GM23338 (cell line): ENCODE measurements around the gene RAB20.

Experiments
- CREB1 ChIP-seq: fragments of 250-450 bp; sonication (Bioruptor Pico); IDR thresholded peaks from 2 replicates; pipeline ENCODE4 v1.5.0; 2020; ENCODE audit warnings: low read depth, mild to moderate bottlenecking, moderate library complexity
- EZH2 ChIP-seq: fragments of 200-600 bp; sonication (generic); IDR thresholded peaks from one replicate; pipeline ENCODE4 v1.8.0; 2017; ENCODE audit warnings: antibody characterized with exemption, mild to moderate bottlenecking, low read depth; ENCODE audit not compliant: unreplicated experiment
- EZH2phosphoT487 ChIP-seq: fragments of 200-600 bp; sonication (generic); IDR thresholded peaks from one replicate; pipeline ENCODE4 v1.8.1; 2018; ENCODE audit warnings: antibody characterized with exemption; ENCODE audit not compliant: unreplicated experiment
- JUNB ChIP-seq: IDR thresholded peaks from one replicate; pipeline ENCODE4 v1.6.1; 2016; ENCODE audit warnings: antibody characterized with exemption; ENCODE audit not compliant: unreplicated experiment
- POLR2AphosphoS5 ChIP-seq: IDR thresholded peaks from 2 replicates; pipeline ENCODE4 v1.6.1; 2016; ENCODE audit warnings: antibody characterized with exemption, low read depth
- ZNF114 ChIP-seq: fragments of 250-450 bp; sonication (Bioruptor Pico); IDR thresholded peaks from 2 replicates; pipeline ENCODE4 v1.5.0; 2020; ENCODE audit warnings: mild to moderate bottlenecking, moderate library complexity
- TF ChIP-seq, protein P1 (sequence below), 2 experiments: fragments of 200-600 bp in 1 of 2; sonication (generic) in 1 of 2; conservative IDR thresholded peaks; 2 replicates each; pipeline versions ENCODE4 v1.5.1 to v1.6.1; 2016 to 2017; ENCODE audit warnings: antibody characterized with exemption in 2 of 2, low read depth in 2 of 2, mild to moderate bottlenecking in 2 of 2, moderate library complexity in 1 of 2
- TF ChIP-seq, protein P2 (sequence below): IDR thresholded peaks from one replicate; pipeline ENCODE4 v1.6.1; 2018; ENCODE audit warnings: antibody characterized with exemption; ENCODE audit not compliant: unreplicated experiment

DNA sequence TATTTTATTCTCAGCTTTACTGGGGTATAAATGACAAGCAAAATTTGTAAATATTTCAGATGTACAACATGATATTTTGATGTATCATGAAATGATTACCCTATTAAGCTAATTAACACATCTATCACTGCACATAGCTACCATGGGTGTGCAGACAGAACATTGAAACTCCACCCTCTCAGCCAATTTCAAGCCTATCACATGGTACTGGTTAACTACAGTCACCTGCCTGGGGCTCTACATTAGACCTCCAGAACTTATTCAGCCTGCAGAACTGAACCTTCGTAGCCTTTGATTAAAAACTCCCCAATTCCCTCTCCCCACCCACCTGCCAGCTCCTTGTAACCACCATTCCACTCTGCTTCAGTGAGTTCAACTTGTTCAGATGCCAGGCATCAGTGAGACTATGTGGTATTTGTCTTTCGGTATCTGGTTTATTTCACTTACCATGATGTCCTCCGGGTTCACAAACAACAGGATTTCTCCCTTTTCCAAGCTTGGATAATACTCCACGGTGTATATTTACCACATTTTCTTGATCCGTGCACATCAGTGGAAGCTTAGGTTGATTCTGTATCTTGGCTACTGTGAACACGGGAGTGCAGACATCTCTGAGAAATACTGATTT lies 19.2 kb downstream of the RAB20 start:
- TF ChIP-seq, protein P1, sequence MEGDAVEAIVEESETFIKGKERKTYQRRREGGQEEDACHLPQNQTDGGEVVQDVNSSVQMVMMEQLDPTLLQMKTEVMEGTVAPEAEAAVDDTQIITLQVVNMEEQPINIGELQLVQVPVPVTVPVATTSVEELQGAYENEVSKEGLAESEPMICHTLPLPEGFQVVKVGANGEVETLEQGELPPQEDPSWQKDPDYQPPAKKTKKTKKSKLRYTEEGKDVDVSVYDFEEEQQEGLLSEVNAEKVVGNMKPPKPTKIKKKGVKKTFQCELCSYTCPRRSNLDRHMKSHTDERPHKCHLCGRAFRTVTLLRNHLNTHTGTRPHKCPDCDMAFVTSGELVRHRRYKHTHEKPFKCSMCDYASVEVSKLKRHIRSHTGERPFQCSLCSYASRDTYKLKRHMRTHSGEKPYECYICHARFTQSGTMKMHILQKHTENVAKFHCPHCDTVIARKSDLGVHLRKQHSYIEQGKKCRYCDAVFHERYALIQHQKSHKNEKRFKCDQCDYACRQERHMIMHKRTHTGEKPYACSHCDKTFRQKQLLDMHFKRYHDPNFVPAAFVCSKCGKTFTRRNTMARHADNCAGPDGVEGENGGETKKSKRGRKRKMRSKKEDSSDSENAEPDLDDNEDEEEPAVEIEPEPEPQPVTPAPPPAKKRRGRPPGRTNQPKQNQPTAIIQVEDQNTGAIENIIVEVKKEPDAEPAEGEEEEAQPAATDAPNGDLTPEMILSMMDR (conservative IDR thresholded peaks at IDR 0.05; ENCODE audit: low read depth in 2 of 2), result no peak
- TF ChIP-seq, protein P2, sequence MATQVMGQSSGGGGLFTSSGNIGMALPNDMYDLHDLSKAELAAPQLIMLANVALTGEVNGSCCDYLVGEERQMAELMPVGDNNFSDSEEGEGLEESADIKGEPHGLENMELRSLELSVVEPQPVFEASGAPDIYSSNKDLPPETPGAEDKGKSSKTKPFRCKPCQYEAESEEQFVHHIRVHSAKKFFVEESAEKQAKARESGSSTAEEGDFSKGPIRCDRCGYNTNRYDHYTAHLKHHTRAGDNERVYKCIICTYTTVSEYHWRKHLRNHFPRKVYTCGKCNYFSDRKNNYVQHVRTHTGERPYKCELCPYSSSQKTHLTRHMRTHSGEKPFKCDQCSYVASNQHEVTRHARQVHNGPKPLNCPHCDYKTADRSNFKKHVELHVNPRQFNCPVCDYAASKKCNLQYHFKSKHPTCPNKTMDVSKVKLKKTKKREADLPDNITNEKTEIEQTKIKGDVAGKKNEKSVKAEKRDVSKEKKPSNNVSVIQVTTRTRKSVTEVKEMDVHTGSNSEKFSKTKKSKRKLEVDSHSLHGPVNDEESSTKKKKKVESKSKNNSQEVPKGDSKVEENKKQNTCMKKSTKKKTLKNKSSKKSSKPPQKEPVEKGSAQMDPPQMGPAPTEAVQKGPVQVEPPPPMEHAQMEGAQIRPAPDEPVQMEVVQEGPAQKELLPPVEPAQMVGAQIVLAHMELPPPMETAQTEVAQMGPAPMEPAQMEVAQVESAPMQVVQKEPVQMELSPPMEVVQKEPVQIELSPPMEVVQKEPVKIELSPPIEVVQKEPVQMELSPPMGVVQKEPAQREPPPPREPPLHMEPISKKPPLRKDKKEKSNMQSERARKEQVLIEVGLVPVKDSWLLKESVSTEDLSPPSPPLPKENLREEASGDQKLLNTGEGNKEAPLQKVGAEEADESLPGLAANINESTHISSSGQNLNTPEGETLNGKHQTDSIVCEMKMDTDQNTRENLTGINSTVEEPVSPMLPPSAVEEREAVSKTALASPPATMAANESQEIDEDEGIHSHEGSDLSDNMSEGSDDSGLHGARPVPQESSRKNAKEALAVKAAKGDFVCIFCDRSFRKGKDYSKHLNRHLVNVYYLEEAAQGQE, result no peak
- TF ChIP-seq EZH2 (no peak), JUNB (no peak), POLR2AphosphoS5 (no peak), EZH2phosphoT487 (no peak), CREB1 (CRISPR knock-in tag) (no peak), ZNF114 (CRISPR knock-in tag) (no peak)
